DMS114 treated with DMSO at 0.1 percent for 48 hours (cell line): Measurements from ENCODE around the gene PFDN6.
"Not testable (repeated sequence)": the region's sequence is repeated elsewhere in the genome, so short reads cannot be mapped to it uniquely, and the experiment has no call there.

Source experiments
- DNase-seq: peaks from one replicate; lab custom pipeline; 2025; ENCODE audit not compliant: unreplicated experiment; lab: John Stamatoyannopoulos, UW

PFDN6 gene

DNA sequence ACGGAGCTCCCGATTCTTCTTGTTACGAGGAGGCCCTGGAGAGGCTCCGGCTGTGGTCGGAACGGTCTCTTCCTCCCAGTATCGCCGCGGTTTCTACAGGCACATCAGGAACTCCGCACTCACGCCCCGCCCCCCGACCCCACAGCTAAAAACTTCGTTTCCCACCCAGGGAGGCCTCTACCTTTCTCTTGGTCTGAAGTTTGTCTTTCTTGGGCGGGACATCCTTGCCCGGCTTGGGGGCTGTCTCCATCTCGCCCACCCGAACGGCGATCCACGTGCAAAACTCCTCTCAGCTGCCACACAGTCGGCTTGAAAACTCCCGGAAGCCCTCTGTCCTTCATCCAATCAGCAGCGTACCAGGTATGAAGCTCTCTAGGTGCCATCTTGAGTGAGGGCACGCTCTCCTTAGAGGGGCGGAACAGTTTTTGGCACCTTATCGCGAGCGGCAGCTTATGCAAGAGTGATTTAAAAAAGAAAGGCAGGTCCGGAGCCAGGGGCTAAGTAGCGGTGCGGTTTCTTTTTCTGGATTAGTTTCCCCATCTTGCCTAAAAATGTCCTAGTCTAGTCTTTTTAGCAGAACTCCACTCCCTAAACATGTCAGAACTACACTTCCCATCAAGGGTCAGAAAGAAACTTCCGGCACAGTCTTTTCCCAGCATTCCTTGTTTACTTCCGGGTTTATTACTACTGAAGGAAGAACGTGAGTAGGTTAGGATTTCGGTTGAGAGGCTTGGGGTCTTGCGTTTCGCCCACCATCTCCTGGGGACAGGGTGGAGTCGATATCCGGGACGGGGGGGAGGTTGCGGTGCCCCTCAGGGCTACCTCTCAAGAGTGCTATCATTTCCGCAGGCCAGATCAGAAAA lies at the start of gene PFDN6, which contains the start of gene WDR46:
TSS of gene PFDN6 (plus strand) at position 681 of the 863 bp plus-strand sequence. CDS start 256 bp downstream, outside the sequence.
TSS of gene WDR46 (minus strand) at position 319 of the 863 bp plus-strand sequence. CDS start at position 250, 69 bp downstream.
- peak; percentile 99 for DNase-seq

DNA sequence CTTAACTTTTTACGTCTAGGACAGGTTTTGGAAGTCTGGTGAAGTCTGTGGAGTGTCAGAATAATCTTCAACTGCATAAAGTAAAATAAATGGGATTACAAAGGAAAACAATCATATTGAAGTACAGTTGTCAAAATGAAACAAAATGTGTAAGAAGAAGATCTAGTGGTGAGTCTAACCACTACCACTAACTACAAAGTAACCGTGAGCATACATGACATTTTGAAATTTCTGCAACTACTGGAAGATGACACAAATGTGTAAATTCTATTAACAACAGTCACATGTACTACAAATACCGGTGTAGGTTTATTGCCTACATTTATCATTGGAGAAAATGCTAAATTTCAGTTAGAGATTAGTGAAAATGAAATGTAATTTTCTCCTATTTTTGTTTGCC lies 47.4 kb upstream of the PFDN6 start:
- no peak for DNase-seq

DNA sequence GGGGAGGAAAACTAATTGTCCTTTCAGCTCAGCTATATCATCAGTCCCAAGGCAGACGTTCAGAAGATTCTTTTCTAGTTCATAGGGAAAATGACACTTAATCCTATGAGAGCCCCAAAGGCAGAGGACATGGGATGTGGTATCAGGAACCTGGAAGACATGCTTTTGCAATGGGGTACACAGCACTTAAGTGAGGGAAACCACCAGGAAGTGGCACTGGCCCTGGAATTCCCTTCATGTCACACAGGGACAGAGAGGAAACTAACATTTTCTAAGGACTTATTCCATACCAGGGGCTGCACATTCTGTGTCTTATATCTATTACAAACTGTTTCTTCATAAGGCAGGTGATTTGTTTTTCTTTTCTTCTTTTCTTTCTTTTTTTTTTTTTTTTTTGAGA lies 45.9 kb upstream of the PFDN6 start:
- no peak for DNase-seq

GRCh38 chr6:33247977-33248642 lies 41.3 kb upstream of the PFDN6 start:
- DNase-seq, result peak; percentile 90

GRCh38 chr6:33248643-33248931 lies 40.8 kb upstream of the PFDN6 start:
- peak; percentile 70 for DNase-seq

DNA sequence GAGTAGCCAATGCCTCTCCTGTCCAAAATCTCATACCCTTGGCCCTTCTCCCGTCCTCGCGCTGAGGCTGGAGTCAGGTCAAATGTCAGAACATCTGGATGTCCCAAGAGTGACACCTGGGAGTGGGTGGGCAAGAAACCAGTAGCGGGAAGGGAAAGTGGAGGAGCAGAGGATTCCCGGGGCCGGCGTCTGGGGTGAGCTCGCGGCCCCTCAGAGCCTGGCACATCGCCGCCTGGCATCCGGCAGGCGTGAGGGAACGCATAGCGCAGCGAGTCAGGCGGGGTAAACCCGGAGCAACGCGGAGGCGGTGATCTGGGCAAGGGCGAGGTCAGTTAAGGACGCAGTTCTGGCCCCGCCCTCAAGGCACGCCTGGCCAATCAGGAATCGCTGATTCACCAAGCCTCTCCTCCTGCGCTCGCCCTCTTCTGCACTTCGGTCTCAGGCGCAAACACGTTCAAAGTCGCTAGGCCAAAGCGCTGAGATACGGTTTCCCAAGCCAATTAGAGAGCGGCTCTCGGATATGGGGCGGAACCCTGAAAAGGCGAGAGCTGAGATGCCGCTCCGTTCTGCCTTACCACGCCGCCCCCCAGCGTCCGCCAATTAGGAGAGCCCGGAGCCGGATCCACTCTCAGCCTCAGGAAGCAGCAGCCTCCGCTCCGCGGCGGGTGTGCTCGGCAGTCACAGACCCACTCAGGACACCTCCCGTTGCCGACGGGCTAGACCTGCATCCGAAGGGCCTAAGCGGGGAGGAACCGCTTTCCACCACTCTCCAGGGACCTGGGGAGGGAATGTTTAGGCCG lies 40.3 kb upstream of the PFDN6 start:
- peak; percentile 99 for DNase-seq

DNA sequence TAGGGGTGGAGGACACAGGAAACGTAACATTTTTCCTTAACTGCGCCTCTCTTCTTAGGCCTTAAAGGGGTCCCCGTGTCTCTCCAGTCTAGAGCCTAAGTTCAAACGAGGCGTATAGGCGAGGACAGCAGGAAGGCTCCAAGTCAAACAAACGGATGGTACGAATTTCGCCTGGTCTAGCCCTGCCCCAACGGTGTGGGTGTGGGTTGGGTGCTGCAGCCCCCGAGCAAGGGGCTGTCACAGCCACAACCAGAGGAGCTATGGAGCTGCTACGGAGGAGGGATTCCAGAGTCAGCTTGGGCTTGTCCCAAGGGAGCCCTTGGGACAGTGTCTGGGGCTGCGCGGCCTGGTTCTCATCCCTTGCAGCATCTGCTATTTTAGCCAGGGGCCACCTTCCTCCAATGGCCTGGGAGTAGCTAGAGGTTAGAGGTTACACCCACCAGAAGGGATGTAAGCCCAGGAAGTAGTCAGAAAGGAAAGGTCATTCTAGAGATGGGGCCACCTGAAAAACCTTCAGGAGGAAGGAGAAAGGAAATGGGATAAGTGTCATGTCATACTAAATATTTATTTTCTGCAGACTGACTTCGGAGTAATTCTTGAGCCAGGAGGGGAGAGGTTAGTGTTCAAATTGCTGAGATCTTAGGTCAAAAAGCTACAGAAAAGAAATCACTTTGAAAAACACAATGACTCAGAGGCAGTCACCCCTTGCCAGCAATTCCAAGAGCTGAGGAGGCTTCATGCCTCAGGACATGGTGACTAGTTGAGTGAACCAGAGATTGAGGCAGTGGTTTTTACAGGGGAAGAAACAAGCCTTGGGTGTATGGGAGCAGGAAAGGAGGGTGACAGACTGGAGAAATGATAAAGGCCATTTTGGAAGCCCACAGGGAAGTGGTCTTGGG lies 39.4 kb upstream of the PFDN6 start:
- peak; percentile 62 for DNase-seq

- DNase-seq, result no peak
Measured at GRCh38 chr6:33250731-33251130, 38.7 kb upstream of the PFDN6 start.

DNA sequence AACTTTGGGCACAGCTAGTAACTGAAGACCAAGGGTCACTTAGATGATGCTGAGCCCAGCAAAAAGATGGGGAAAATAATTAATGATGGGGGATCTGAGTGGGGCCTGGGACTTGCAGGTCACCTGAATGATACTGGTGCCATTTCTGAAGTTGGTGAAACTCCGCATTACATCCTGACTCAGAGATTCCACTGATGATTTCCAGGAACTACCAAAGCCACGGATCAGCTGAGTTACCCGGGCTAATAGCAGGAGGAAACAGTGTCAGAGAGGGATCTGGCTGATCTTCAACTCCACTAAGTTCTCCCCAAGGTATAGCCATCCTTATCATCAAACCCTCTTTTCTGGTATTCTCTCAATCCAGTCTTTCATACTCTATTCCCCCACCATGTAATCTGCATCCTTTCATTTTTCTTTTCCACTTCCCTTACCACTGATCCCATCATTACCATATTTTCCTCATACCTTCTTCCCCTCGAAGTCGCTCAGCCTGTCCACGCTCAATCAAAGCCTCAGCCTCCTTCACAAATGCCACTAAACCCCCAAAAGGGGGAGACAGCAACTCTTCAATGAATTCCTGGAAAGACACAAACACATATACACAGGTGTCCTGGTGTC lies 37.9 kb upstream of the PFDN6 start:
- no peak for DNase-seq

DNA sequence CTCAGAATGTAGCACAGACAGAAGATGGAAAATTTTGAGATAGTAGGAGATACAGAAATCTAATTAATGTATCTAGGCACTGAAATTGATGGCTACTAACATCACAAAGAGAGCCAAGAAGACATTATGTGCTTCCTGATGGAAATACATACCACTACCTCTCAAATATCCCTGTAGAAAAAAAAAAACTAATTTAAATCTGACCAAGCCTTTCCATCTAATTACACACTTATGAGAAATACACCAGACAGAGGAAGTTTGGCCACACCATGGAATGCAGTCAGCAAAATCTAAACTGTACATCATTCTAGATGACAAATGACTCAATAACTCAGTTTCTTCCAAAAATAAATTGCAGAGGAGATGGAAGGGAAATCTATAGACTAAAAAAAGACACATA lies 36.6 kb upstream of the PFDN6 start:
- no peak for DNase-seq

GRCh38 chr6:33254591-33254990 lies 34.8 kb upstream of the PFDN6 start:
- DNase-seq, result no peak

GRCh38 chr6:33259032-33259431 lies 30.4 kb upstream of the PFDN6 start:
- no peak for DNase-seq

GRCh38 chr6:33262490-33262889 lies 26.9 kb upstream of the PFDN6 start:
- not testable (repeated sequence) for DNase-seq

DNA sequence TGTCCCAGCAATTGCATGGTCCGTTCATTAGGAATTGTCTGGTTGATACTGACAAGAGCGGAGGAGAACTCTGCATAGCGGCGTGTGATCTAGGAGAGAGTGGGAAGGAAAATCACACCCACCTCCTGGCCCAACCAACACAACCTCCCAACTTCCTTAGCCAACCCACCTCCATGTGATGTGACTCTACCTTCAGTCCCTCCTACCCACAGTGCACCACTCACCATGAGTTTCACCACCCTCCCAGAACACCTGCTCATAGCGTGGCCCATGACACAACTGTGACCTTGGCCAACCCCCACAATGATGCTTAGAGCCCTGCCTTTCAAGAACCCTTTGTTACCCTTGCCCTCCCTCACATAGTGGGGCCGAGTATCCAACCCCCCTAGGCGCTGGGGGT lies 25.4 kb upstream of the PFDN6 start:
- no peak for DNase-seq

GRCh38 chr6:33271117-33271467 lies 18.3 kb upstream of the PFDN6 start:
- DNase-seq, result no peak

DNA sequence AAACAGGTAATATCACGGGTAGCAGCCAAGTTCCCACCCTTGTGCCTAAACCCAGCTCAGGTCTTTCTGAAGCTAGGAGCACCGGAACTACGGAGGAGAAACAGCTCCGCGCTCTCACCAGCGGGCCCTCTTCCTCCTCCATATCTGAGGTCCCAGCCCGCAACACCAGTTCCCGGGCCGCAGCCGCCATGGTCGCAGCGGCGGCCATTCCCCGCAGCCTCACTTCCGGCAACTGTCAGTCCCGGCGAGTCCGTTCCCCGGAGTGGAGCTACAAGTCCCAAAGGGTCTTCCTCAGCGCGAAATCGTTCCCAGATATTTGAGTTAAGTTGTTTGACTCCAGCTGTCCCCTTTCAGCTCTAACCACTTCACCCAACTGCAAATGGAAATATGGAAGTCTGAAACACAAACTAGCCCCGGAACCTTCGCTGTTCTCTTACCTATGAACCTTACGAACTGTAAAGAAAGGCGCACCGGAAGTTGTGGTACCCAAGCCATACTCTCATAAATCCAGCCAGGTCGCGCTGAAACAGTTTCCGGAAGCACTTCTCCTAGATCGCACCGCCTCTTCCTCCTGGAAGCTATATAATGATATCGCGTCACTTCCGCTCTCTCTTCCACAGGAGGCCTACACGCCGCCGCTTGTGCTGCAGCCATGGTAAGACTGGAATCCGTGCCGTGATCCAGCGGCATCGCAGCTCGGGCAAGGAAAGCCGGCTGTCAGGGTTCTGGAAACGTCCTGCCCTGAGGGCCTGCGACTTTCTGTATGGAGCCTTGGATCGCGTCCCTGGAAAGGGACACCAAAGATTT lies 17.7 kb upstream of the PFDN6 start, which contains the start of the genes RPS18 and VPS52:
TSS of gene RPS18 (plus strand) at position 608 of the 807 bp plus-strand sequence. CDS start at position 653, 45 bp downstream.
TSS of gene VPS52 (minus strand) at position 409 of the 807 bp plus-strand sequence. CDS start at position 208, 201 bp downstream.
- DNase-seq, result peak; percentile 99

DNA sequence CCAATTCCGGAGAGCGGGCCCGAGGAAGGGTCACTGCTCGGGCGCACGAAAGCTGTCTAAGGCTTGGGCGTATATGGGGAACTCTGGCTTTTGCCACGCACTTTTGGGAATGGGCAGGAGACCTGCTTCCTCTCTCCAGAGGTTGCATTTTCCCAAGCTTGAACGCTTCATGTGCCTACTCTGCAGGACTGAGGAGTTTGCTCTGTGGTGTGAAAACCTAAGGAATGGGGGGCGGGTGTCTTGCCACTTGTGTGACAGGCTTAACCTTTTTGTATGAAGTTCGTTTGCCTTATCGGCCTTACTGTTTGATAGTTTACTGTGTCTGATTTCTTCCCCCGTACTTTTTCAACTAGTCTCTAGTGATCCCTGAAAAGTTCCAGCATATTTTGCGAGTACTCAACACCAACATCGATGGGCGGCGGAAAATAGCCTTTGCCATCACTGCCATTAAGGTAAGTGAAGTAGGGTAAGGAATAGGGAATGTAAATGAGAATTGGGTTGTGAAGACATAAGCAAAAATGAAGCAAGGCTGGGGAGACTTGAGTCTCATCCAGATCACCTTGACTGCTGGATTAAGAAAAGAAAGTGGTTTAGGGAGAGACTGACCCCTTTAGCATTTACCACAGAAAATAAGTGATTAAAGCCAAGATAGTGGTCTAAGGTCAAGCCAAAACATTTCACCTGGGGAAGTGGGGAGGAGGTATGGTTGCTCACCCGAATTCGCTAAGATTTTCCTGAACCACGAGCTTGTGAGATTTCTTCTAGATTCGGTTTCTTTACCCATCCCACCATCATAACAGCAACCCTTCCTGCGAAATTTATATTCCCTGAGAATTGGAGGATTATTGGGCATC lies 16.9 kb upstream of the PFDN6 start:
- no peak for DNase-seq
